ENCODE data around the gene MYH9. TPM values are rescaled to one million over a fixed set of nuclear protein-coding genes. Genes with fewer than 3 reads are reported as not detected.

MYH9 gene
- total and polyA plus RNA-seq, 2 experiments from 2014 or later = 58.4 to 233 TPM

GRCh38 chr22:36355894-36356293 lies 31.9 kb downstream of the MYH9 start (continued):
- TF ChIP-seq CTCF (conservative IDR thresholded peaks at IDR 0.05; ENCODE audit: low read depth in 2 of 2) (no peak), EZH2phosphoT487 (IDR thresholded peaks at IDR 0.05; ENCODE audit: unreplicated experiment) (no peak), JUNB (IDR thresholded peaks at IDR 0.05; ENCODE audit: unreplicated experiment) (no peak), ETS1 (IDR thresholded peaks at IDR 0.05) (no peak), STAT1 (IDR thresholded peaks at IDR 0.05; ENCODE audit: unreplicated experiment) (no peak), ZNF331 (CRISPR knock-in tag; IDR thresholded peaks at IDR 0.05; ENCODE audit: low read depth) (no peak), POLR2AphosphoS5 (IDR thresholded peaks at IDR 0.05; ENCODE audit: low read depth) (no peak), REST (IDR thresholded peaks at IDR 0.05; ENCODE audit: unreplicated experiment) (no peak)

- Histone ChIP-seq H3K4me2 (no peak overlapping the region), H2AFZ (no peak overlapping the region), H3F3A (replicated peaks; ENCODE audit: low read depth) (0 out of 2 replicates have a peak, but pooled peaks cover 2% of the 10 kb centered on the region), H3K27me3 (ENCODE audit: insufficient read depth) (no peaks in the 10 kb centered on the region), H3K9me2 (ENCODE audit: insufficient read depth) (peaks cover 3% of the 10 kb centered on the region), H3K79me2 (replicated peaks; ENCODE audit: insufficient read depth) (peaks cover 99% of the 10 kb centered on the region), H4K20me1 (replicated peaks; ENCODE audit: insufficient read depth) (peaks cover 37% of the 10 kb centered on the region), H3K36me3 (ENCODE audit: insufficient read depth) (no peaks in the 10 kb centered on the region), H3K27ac (ENCODE audit: low read depth) (peak overlapping the region; percentile 90), H3K4me1 (ENCODE audit: insufficient read depth) (peaks cover 78% of the 10 kb centered on the region), H3K4me3 (no peak overlapping the region)
- ATAC-seq (no peak), DNase-seq (ENCODE audit: low spot score) (no peak)
- Mint-ChIP-seq H3K27me3 (ENCODE audit: insufficient read depth, low read depth, poor library complexity) (peaks cover 8% of the 10 kb centered on the region), H3K9me3 (no peaks in the 10 kb centered on the region), H3K4me3 (no peak overlapping the region), H3K4me1 (peaks cover 77% of the 10 kb centered on the region), H3K36me3 (ENCODE audit: low read depth) (peaks cover 13% of the 10 kb centered on the region), H3K27ac (peak overlapping the region; percentile 93)
- no peak for TF ChIP-seq ZNF114 (CRISPR knock-in tag; IDR thresholded peaks at IDR 0.05)
- TF ChIP-seq EZH2phosphoT487 (IDR thresholded peaks at IDR 0.05; ENCODE audit: unreplicated experiment) = no peak
- TF ChIP-seq ETS1 (IDR thresholded peaks at IDR 0.05) = no peak
- TF ChIP-seq CTCF (conservative IDR thresholded peaks at IDR 0.05; ENCODE audit: low read depth in 2 of 2) = no peak
- TF ChIP-seq CREB1 (CRISPR knock-in tag; IDR thresholded peaks at IDR 0.05; ENCODE audit: low read depth) = no peak
- TF ChIP-seq JUNB (IDR thresholded peaks at IDR 0.05; ENCODE audit: unreplicated experiment) = no peak
- TF ChIP-seq REST (IDR thresholded peaks at IDR 0.05; ENCODE audit: unreplicated experiment) = no peak
These were observed 32.4 kb downstream of the MYH9 start for GRCh38 chr22:36355362-36355761.
